ENCODE measurements around the gene GRN.

GRN gene

DNA sequence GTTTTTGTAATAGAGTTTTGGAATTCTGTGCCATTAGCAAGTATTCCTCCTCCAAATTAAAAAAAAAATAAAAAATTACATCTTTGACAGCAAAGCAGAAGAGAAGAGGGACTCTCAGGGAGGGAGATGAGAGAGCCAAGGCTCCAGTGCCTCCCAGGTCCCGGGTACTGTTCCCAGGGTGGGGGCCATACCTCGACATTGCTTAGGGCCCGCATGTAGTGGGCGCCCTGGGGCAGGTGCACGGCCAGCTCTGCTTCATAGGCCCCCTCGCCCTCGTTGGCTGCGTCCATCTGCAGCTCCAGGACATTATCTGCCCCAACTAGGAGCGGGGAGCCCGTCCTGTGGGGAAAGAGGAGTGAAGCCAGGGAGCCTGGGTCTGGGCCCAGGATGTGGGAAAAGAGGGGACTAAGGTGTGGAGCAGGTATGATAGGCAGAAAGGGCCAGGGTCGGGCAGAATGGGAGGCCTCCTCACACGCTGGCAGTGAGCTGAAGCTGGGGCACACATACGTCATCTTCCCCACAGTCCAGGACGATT lies 33.1 kb downstream of the GRN start:
- TF ChIP-seq, protein P1, sequence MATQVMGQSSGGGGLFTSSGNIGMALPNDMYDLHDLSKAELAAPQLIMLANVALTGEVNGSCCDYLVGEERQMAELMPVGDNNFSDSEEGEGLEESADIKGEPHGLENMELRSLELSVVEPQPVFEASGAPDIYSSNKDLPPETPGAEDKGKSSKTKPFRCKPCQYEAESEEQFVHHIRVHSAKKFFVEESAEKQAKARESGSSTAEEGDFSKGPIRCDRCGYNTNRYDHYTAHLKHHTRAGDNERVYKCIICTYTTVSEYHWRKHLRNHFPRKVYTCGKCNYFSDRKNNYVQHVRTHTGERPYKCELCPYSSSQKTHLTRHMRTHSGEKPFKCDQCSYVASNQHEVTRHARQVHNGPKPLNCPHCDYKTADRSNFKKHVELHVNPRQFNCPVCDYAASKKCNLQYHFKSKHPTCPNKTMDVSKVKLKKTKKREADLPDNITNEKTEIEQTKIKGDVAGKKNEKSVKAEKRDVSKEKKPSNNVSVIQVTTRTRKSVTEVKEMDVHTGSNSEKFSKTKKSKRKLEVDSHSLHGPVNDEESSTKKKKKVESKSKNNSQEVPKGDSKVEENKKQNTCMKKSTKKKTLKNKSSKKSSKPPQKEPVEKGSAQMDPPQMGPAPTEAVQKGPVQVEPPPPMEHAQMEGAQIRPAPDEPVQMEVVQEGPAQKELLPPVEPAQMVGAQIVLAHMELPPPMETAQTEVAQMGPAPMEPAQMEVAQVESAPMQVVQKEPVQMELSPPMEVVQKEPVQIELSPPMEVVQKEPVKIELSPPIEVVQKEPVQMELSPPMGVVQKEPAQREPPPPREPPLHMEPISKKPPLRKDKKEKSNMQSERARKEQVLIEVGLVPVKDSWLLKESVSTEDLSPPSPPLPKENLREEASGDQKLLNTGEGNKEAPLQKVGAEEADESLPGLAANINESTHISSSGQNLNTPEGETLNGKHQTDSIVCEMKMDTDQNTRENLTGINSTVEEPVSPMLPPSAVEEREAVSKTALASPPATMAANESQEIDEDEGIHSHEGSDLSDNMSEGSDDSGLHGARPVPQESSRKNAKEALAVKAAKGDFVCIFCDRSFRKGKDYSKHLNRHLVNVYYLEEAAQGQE (IDR thresholded peaks at IDR 0.05; ENCODE audit: insufficient read depth in 1 of 2, low read depth in 2 of 2, low read length in 2 of 2), result no peak
- no peak for TF ChIP-seq POLR2AphosphoS5 (IDR thresholded peaks at IDR 0.05; ENCODE audit: low read depth, low read length)
- no peak for TF ChIP-seq SIN3A (IDR thresholded peaks at IDR 0.05; ENCODE audit: borderline replicate concordance, insufficient read depth, low read length)
- TF ChIP-seq TAF1 (IDR thresholded peaks at IDR 0.05; ENCODE audit: borderline replicate concordance, insufficient read depth, low read length), result no peak
- TF ChIP-seq FOXP2 (optimal IDR thresholded peaks at IDR 0.05; ENCODE audit: borderline replicate concordance, extremely low read depth, extremely low read length, insufficient read depth), result no peak

DNA sequence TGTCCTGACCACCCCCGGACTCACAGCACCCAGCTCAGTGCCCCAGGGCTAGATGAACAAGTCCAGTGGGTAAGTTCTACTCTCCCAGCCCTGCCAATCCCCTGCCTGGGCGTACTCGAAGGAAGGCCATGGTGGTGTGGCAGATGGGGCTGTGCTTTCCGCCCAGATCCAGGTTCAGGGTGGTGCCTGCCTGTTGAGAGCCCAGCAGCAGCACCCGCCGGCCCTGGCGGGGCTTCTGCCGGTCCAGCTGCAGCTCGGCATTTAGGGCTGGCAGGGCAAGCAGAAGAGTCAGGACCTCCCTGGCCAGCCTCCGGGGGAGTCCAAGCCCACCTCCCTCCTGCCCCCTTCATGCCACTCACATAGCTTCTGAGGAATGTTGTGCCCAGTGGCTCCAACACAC lies 34.8 kb downstream of the GRN start:
- no peak for TF ChIP-seq POLR2AphosphoS5 (IDR thresholded peaks at IDR 0.05; ENCODE audit: low read depth, low read length)
- no peak for TF ChIP-seq FOXP2 (optimal IDR thresholded peaks at IDR 0.05; ENCODE audit: borderline replicate concordance, extremely low read depth, extremely low read length, insufficient read depth)
- TF ChIP-seq SIN3A (IDR thresholded peaks at IDR 0.05; ENCODE audit: borderline replicate concordance, insufficient read depth, low read length), result no peak
- no peak for TF ChIP-seq TAF1 (IDR thresholded peaks at IDR 0.05; ENCODE audit: borderline replicate concordance, insufficient read depth, low read length)
- TF ChIP-seq, protein P1 (IDR thresholded peaks at IDR 0.05; ENCODE audit: insufficient read depth in 1 of 2, low read depth in 2 of 2, low read length in 2 of 2), result no peak

DNA sequence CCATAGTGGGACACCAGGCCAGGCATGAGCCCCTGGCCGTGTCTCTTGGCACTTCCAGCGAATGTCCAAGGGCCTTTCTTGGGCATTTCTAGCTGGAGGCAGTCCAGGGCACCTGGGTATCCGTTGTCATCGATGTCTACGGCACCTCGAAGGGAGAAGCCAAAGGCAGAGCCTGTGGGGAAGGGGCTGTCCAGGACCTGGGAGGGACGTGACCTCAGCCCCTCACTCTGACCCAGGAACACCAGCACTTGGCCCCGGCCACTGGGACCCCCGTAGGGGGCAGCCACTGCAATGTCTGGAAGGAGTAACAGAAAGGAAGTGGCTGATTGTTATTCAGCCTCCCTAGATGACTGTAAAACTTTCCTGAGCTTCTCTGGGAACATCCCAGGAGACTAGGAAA lies 35.7 kb downstream of the GRN start:
- no peak for TF ChIP-seq POLR2AphosphoS5 (IDR thresholded peaks at IDR 0.05; ENCODE audit: low read depth, low read length)
- TF ChIP-seq TAF1 (IDR thresholded peaks at IDR 0.05; ENCODE audit: borderline replicate concordance, insufficient read depth, low read length), result no peak
- TF ChIP-seq FOXP2 (optimal IDR thresholded peaks at IDR 0.05; ENCODE audit: borderline replicate concordance, extremely low read depth, extremely low read length, insufficient read depth), result no peak
- TF ChIP-seq, protein P1 (IDR thresholded peaks at IDR 0.05; ENCODE audit: insufficient read depth in 1 of 2, low read depth in 2 of 2, low read length in 2 of 2), result no peak
- TF ChIP-seq SIN3A (IDR thresholded peaks at IDR 0.05; ENCODE audit: borderline replicate concordance, insufficient read depth, low read length), result no peak

DNA sequence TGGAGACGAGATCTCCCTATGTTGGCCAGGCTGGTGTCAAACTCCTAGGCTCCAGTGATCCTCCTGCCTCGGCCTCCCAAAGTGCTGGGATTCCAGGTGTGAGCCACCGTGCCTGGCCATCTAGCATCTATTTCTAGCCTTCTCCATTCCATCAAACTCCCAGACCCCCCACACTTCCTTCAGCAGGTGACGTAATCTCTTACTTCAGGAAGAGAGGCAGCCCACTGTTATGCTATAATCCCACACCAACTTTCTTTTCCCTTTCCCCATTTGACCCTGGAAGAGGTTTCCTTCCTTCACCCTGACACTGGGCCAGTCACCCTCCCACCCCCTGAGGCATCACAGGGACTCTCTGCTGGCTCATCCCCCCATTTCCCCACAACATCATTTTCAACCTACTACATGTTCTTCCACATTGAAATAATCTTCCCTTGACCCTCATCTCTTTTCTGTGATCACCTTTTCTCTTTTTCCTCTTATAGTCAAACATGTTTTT lies 36.8 kb downstream of the GRN start:
- TF ChIP-seq POLR2AphosphoS5 (IDR thresholded peaks at IDR 0.05; ENCODE audit: low read depth, low read length), result no peak
- no peak for TF ChIP-seq TAF1 (IDR thresholded peaks at IDR 0.05; ENCODE audit: borderline replicate concordance, insufficient read depth, low read length)
- no peak for TF ChIP-seq SIN3A (IDR thresholded peaks at IDR 0.05; ENCODE audit: borderline replicate concordance, insufficient read depth, low read length)
- TF ChIP-seq FOXP2 (optimal IDR thresholded peaks at IDR 0.05; ENCODE audit: borderline replicate concordance, extremely low read depth, extremely low read length, insufficient read depth), result no peak
- TF ChIP-seq, protein P1 (IDR thresholded peaks at IDR 0.05; ENCODE audit: insufficient read depth in 1 of 2, low read depth in 2 of 2, low read length in 2 of 2), result no peak

All from PFSK-1 (cell line).